ENCODE data around the gene ZBTB20.

- no peak for TF ChIP-seq CTCF (conservative IDR thresholded peaks at IDR 0.05)
- no peak for TF ChIP-seq EZH2 (IDR thresholded peaks at IDR 0.05; ENCODE audit: low read depth)
Observed at GRCh38 chr3:114284644-114285043, 862.4 kb downstream of the ZBTB20 start.

Data from PC-9 (cell line).